ENCODE measurements around the gene ZCCHC7. TPM values are rescaled to one million over a fixed set of nuclear protein-coding genes. Genes with fewer than 3 reads are reported as not detected.

Gene ZCCHC7
- total RNA-seq, 1 donor from 2014 or later, result 34.5 TPM

DNA sequence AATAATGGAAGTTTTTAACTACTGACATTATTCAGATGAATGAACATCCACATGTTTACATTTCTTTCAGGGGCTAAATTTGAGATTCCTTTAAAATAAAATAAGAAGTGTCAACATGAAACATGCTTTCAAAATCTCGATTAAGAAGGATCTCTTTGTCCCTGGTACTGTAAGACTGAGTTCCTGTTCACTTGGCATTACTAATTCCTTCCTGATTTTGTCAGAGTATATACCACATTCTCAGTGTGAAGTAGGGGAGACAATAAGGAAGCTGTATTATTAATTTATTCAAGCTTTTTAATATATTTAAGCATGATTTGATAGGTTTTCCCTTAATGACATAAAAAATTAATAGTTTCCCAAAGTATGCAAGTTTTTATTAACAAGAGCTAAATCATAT, 220.6 kb downstream of the ZCCHC7 start:
- no peak for DNase-seq

GRCh38 chr9:37341704-37342103, 221.3 kb downstream of the ZCCHC7 start:
- no peak for DNase-seq

GRCh38 chr9:37342493-37342892, 222.1 kb downstream of the ZCCHC7 start:
- no peak for DNase-seq

DNA sequence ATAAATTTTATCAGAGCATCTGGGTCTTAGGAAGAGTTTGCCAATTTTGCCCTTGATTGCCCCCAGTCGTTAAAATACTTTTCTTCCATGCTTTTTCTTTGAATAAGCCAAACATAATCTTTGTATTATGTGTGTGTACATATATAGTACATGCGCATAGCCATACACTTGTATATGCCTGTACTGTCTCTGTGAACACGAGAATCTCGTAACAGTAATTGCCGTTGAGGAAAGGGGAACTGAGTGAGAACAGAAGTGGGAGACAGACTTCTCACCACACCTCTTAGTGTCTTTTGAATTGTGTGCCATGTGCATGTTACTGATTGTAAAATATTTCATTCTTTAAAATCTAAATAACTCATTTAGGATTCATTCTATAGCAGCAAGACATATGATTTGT, 222.5 kb downstream of the ZCCHC7 start:
- DNase-seq, result no peak

DNA sequence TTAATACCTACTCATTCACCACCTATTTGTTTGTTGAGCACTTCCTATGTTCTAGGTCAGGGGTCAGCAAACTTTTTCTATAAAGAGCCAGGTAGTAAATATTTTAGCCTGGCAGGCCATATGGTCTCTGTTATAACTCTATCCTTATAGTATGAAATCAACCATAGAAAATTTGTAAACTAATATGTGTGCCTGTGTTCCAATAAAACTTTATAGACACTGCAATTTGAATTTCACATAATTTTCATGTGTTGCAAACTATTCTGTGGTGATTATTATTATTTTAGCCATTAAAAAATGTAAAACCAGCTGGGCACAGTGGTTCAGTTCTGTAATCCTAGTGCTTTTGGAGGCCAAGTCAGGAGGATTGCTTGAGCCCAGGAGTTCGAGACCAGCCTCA, 223.3 kb downstream of the ZCCHC7 start:
- DNase-seq, result no peak

- no peak for DNase-seq
Measured at GRCh38 chr9:37345038-37345437, 224.7 kb downstream of the ZCCHC7 start.

- no peak for DNase-seq
Measured at GRCh38 chr9:37348917-37349316, 228.5 kb downstream of the ZCCHC7 start.

DNA sequence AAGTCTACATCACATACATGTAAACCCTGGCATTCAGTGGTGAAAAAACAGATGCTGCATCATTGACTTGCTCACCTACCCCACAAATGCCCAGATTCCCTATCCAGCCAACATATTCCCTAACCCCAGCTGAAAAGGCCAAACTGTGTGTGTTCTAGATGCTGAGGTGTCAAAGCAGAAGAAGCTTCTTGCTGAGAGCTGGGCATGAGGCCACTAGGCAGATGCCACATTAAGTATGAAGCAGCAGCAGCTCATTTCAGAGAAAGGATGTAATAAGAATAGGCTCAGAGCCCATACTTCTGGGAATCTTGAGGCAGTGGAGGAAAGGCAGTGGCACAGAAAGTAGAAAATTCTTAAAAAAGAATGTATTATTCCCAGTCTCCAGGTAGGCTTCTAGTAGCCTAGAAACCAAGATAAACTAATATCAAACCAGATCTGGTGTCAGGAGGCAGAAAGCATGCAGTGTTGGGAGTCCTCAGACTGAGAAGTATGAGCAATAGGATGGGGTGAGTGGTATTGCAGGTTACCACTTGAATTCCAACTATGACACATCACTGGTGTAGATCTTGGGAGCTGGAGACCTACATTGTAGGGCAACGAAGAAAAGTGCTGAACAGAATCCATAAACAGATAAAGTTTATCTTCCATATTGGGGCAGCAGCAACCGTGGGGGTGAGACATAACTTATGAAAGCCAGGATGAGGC, 230.3 kb downstream of the ZCCHC7 start:
- no peak for DNase-seq

- DNase-seq, result no peak
Measured at GRCh38 chr9:37353791-37354190, 233.4 kb downstream of the ZCCHC7 start.

DNA sequence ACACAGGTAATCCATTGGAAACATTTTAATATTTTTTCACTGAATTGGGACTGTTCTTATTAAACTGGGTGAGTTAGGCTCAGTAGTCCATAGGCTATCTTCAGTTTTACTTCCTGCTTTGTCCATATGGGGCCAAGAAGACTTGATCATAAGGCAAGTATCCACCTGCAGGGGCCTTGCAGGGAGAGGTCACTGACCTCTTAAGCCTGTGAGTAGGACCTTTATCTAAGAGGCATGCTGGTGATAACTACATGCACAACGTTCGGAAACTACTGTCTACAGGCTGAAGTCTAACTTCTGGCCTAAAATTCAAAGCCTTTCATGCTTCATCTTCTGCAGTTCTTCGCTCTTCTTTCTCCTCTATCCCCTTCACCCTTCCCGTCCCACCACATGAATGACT, 242.1 kb downstream of the ZCCHC7 start:
- DNase-seq, result no peak

DNA sequence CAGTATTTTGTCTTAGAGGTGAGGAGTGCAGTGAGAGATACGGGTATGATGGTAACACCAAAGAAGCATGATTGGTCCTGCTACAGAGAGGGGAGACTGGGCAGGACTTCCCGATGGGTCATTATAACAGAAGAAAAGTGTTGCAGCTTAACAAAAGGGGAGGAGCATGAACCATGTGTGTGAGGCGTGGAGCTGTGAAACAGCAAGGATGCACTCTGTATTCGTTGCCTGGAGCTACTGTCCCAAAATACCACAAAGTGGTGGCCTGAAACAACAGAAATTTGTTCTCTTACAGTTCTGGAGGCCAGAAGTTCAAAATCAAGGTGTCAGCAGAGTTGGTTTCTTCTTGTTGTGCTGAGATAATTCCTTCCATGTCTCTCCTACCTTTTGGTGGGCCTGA, 242.8 kb downstream of the ZCCHC7 start:
- no peak for DNase-seq

GRCh38 chr9:37364136-37364535, 243.8 kb downstream of the ZCCHC7 start:
- DNase-seq, result no peak

GRCh38 chr9:37364751-37365360, 244.5 kb downstream of the ZCCHC7 start:
- DNase-seq, result no peak

DNA sequence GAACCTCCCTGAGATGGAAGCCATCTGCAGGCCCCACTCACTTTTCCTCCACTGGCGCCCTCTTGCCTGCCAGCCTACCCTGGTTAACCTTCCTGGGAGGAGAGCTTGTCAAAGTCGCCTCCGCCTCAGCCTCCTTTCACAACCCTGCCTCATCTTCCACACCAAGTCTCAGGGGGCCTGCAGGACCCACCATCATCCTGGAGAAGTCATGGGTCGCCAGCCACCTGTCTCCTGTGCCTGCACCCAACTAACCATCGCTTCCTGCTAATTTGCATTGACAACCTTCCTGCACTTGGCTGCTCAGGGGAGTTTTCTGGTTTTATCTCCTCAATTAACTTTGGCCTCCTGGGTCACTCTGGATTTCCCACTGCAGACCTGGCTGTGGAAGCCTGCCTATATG, 249.3 kb downstream of the ZCCHC7 start:
- no peak for DNase-seq

DNA sequence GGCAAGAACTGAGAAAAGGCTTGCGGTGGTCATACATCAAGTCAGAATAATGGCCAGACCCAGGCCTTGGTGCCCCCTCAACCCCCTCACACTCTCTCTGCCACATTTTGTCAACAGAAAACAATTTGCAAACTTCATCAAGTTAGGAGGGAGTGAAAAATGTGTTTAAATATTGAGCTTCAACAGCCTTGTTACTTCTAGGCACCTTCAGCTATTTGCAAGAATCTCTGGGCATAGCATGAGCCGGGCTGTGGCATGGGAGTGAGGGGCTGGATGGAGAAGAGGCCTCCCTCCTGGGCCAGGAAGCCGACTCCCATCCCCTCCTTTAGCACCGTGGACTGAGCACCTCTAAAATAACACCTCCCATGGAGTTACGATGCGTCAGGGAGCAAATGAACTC, 249.9 kb downstream of the ZCCHC7 start:
- no peak for DNase-seq

- no peak for DNase-seq
Measured at GRCh38 chr9:37370968-37371563, 250.7 kb downstream of the ZCCHC7 start.

DNA sequence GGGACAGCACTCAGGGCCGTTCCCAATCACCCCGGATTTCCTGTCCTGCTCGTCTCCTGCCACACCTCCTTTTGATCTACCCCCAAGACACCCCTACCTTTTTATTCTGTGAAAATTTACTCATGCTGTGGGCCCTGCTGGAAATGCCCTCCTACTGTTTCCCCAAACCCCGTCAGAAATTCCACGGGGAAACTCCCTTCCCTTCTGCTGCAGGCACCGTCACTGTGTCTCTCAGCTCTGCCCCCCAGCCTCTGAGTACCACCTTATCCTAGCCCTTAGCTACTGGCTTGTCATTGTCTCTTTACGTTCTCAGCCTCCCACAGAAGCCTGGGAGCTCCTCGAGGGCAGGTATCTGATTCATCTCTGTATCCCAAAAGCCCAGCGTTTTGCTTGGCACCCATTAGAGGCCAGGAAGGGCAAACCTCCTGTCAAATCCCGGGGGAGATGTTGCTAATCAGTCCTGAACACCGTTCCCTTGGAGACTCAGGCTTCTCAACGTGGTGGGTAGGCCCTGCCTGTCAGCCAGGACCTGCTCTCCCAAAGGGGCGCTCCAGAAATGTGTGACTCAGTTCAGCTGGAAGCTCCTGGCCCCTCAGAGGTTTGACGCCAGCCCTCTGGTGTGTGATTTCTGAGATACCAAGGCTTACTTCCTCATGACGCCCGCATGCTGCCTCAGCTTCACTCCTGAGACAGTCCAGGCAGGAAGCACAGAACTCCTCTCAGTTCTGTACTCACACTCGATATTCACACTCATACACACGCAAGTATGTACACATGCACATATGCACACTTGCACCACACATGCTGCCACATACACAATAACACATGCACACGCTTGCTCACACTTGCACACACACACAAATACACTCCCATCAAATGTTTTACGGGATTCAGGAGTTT, 251.4 kb downstream of the ZCCHC7 start:
- no peak for DNase-seq

DNA sequence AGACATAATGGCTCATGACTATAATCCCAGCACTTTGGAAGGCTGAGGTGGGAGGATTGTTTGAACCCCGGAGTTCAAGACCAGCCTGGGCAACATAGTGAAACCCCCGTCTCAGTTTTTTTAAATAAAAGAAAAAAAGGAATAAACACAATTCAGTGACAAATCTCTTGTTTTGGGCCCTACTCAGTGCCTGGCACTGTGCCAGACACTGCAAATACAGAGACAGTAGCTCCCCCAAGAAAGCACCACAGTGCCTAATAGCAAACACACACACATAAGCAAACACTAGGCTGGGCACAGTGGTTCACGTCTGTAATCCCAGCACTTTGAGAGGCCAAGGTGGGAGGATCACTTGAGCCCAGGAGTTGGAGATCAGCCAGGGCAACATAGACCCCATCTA, 252.5 kb downstream of the ZCCHC7 start:
- DNase-seq, result no peak

DNA sequence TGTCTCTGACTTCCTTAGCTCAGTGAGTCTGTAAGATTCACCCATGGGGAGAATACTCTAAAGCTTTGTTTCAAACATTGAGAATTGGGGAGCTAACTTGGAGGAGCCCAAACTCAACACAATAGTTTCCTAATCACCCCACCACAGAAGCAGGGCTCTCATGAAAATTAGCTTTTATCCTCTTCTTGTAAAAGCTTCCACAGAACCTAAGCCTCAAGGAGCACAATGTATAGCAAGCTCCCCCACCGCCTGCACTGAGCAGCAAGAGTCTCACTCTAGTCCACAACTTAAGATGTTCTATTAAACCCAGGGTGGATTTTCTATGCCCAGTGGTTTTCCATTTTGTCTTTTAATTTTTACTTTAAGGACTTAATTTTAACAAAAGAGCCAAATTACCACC, 253.2 kb downstream of the ZCCHC7 start:
- no peak for DNase-seq

- DNase-seq, result no peak
Measured at GRCh38 chr9:37374892-37375291, 254.5 kb downstream of the ZCCHC7 start.

GRCh38 chr9:37377688-37378612, 257.6 kb downstream of the ZCCHC7 start:
- DNase-seq, result no peak

DNA sequence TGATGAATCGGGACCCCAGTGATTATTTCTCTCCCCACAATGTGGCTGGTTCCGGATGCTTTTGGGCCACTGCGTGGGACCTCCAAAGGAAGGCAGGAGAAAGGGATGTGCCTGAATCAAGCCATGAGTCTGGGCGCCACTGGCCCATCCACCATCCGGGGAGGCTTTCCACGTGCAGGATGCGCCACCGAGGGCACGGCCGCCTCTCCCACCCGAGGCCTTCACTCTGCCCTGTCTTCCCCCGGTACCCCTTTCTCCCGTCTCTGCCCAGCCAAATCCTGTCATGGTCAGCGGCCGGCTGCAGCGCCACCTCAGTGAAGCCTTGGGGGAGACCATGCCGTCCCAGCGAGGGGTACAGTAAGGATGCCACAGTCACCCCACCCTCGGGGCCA, 258.2 kb downstream of the ZCCHC7 start:
- DNase-seq, result no peak

All from occipital lobe (tissue), 2 donors.